HUES6 (cell line): ENCODE measurements around the gene PRAMEF20.
"Not testable (repeated sequence)": the region's sequence is repeated elsewhere in the genome, so short reads cannot be mapped to it uniquely, and the experiment has no call there.

Experiments used
- H3K27ac ChIP-seq: 2 replicates; pipeline ENCODE4 v1.7.0; 2013; ENCODE audit warnings: low read depth, mild to moderate bottlenecking, low read length, inconsistent platforms
- H3K27me3 ChIP-seq: 2 replicates; pipeline ENCODE4 v1.6.1; 2013; ENCODE audit warnings: low read length; ENCODE audit not compliant: control insufficient read depth, insufficient read depth
- H3K36me3 ChIP-seq: 2 replicates; pipeline ENCODE4 v1.6.1; 2013; ENCODE audit warnings: low read length; ENCODE audit not compliant: control insufficient read depth, insufficient read depth
- H3K4me1 ChIP-seq: 2 replicates; pipeline ENCODE4 v1.6.1; 2013; ENCODE audit warnings: low read length; ENCODE audit not compliant: control insufficient read depth, insufficient read depth
- H3K4me3 ChIP-seq: 2 replicates; pipeline ENCODE4 v1.5.1; 2013; ENCODE audit warnings: low read depth, low read length
- H3K9ac ChIP-seq: one replicate; pipeline ENCODE4 v1.6.1; 2013; ENCODE audit warnings: mild to moderate bottlenecking, low read length
- H3K9me3 ChIP-seq: 2 replicates; pipeline ENCODE4 v1.6.1; 2013; ENCODE audit warnings: low read depth, low read length; ENCODE audit not compliant: control insufficient read depth, insufficient read depth

The PRAMEF20 gene

GRCh38 chr1:13410150-13410549 is at the start of gene PRAMEF20:
TSS of gene PRAMEF20 (plus strand) at chr1:13410450. CDS start at chr1:13416355, 5,905 bp downstream.
- H3K27me3 ChIP-seq, H3K4me3 ChIP-seq, H3K9ac ChIP-seq, H3K4me1 ChIP-seq, H3K36me3 ChIP-seq, H3K27ac ChIP-seq: not testable (repeated sequence)
- peaks cover 12% of the 10 kb centered on the region; the same call in 1 of the 2 replicates for H3K9me3 ChIP-seq

GRCh38 chr1:13362364-13362763 is 47.9 kb upstream of the PRAMEF20 start:
- not testable (repeated sequence) for H3K36me3 ChIP-seq, H3K27ac ChIP-seq, H3K9ac ChIP-seq, H3K4me3 ChIP-seq, H3K9me3 ChIP-seq, H3K4me1 ChIP-seq, H3K27me3 ChIP-seq

GRCh38 chr1:13364928-13365327 is 45.3 kb upstream of the PRAMEF20 start:
- H3K36me3 ChIP-seq, H3K4me1 ChIP-seq, H3K27me3 ChIP-seq, H3K27ac ChIP-seq, H3K9ac ChIP-seq, H3K4me3 ChIP-seq, H3K9me3 ChIP-seq: not testable (repeated sequence)

- H3K9ac ChIP-seq, H3K4me3 ChIP-seq, H3K4me1 ChIP-seq, H3K27me3 ChIP-seq, H3K9me3 ChIP-seq, H3K36me3 ChIP-seq, H3K27ac ChIP-seq: not testable (repeated sequence)
These were observed 43.7 kb upstream of the PRAMEF20 start for GRCh38 chr1:13366536-13366935.

- H3K36me3 ChIP-seq, H3K9ac ChIP-seq, H3K27ac ChIP-seq, H3K4me1 ChIP-seq, H3K27me3 ChIP-seq, H3K4me3 ChIP-seq: not testable (repeated sequence)
- peaks cover 17% of the 10 kb centered on the region; the same call in 1 of the 2 replicates for H3K9me3 ChIP-seq
These were observed 41.7 kb upstream of the PRAMEF20 start for GRCh38 chr1:13368544-13368943.

- not testable (repeated sequence) for H3K4me1 ChIP-seq
These were observed 31.3 kb upstream of the PRAMEF20 start for GRCh38 chr1:13378983-13379382.

GRCh38 chr1:13380380-13380779 is 29.9 kb upstream of the PRAMEF20 start:
- H3K9me3 ChIP-seq, H3K4me3 ChIP-seq, H3K27ac ChIP-seq, H3K27me3 ChIP-seq, H3K9ac ChIP-seq, H3K36me3 ChIP-seq, H3K4me1 ChIP-seq: not testable (repeated sequence)

More at GRCh38 chr1:13378983-13379382, 31.3 kb upstream of the PRAMEF20 start:
- not testable (repeated sequence) for H3K36me3 ChIP-seq, H3K9ac ChIP-seq, H3K27ac ChIP-seq, H3K27me3 ChIP-seq, H3K4me3 ChIP-seq, H3K9me3 ChIP-seq

- not testable (repeated sequence) for H3K36me3 ChIP-seq, H3K27me3 ChIP-seq, H3K4me3 ChIP-seq, H3K27ac ChIP-seq, H3K9ac ChIP-seq, H3K4me1 ChIP-seq
- H3K9me3 ChIP-seq: peaks cover 29% of the 10 kb centered on the region; the same call in 1 of the 2 replicates
These were observed 20.9 kb upstream of the PRAMEF20 start, which contains the start of gene PRAMEF17 for GRCh38 chr1:13389332-13389731. TSS of gene PRAMEF17 (plus strand) at chr1:13389632. CDS start at chr1:13389658, 26 bp downstream.

GRCh38 chr1:13393004-13393403 is 17.2 kb upstream of the PRAMEF20 start:
- not testable (repeated sequence) for H3K27me3 ChIP-seq, H3K4me1 ChIP-seq, H3K4me3 ChIP-seq, H3K27ac ChIP-seq, H3K36me3 ChIP-seq, H3K9ac ChIP-seq
- peaks cover 33% of the 10 kb centered on the region; the same call in 1 of the 2 replicates for H3K9me3 ChIP-seq

- not testable (repeated sequence) for H3K4me3 ChIP-seq, H3K27me3 ChIP-seq, H3K4me1 ChIP-seq, H3K36me3 ChIP-seq, H3K9ac ChIP-seq, H3K27ac ChIP-seq
- peaks cover 30% of the 10 kb centered on the region; the same call in 1 of the 2 replicates for H3K9me3 ChIP-seq
These were observed 15.5 kb upstream of the PRAMEF20 start for GRCh38 chr1:13394761-13395160.

- not testable (repeated sequence) for H3K4me1 ChIP-seq, H3K9ac ChIP-seq, H3K27me3 ChIP-seq, H3K4me3 ChIP-seq, H3K27ac ChIP-seq, H3K36me3 ChIP-seq
- peaks cover 26% of the 10 kb centered on the region; the same call in 1 of the 2 replicates for H3K9me3 ChIP-seq
These were observed 14.9 kb upstream of the PRAMEF20 start for GRCh38 chr1:13395311-13395710.

GRCh38 chr1:13407811-13408210 is 2.4 kb upstream of the PRAMEF20 start:
- Histone ChIP-seq H3K4me1 (no peaks in the 10 kb centered on the region), H3K27me3 (no peaks in the 10 kb centered on the region; the same call in 1 of the 2 replicates), H3K4me3 (no peak overlapping the region)

More at GRCh38 chr1:13407811-13408210, 2.4 kb upstream of the PRAMEF20 start:
- no peaks in the 10 kb centered on the region for H3K36me3 ChIP-seq
- no peak overlapping the region for H3K27ac ChIP-seq
- H3K9ac ChIP-seq: no peak overlapping the region
- H3K9me3 ChIP-seq: peaks cover 12% of the 10 kb centered on the region; the same call in 1 of the 2 replicates
